ENCODE measurements around the gene ACOX2. TPM values are rescaled to one million over a fixed set of nuclear protein-coding genes. Genes with fewer than 3 reads are reported as not detected.

ACOX2 gene
- total and polyA plus RNA-seq, 2 of the 13 experiments (the other 11 are each of a cell fraction or from before 2014, with no cell fraction given) = 42.6 to 98.5 TPM

DNA sequence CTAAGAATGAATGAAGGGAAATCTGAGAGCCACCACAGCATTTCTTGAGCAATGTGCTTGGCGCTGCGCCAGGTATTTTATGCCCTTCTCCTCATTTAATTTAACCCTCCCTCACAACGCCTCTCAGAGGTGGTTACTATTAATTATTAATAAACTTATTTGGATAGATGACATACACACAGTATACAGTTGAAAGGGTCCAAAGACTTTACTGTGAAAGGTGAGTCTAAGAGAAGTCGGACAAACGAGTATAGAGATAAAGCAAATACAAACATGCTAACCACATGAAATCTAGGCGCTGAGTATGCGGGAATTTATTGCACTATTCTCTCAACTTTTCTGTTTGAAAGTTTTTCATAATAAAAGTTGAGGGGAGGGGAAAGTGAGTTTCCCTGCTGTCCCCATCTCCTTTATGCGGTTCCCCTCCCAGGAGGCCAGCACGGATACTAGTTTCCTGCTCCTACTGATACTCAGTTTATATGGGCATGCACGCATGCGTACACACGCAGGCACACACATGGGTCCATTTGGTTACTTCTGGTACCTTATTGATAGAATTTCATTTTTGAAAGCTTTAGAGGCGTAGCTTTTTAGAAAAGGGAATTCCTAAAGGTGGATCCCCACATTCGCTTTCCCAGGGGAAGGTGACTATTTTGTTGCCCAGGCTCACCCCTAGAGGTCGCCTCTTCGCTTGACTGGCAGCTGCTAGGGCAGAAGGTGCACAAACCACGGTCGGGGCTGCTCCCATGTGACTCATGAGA is 73.6 kb downstream of the ACOX2 start (continued):
- TF ChIP-seq, protein P1, sequence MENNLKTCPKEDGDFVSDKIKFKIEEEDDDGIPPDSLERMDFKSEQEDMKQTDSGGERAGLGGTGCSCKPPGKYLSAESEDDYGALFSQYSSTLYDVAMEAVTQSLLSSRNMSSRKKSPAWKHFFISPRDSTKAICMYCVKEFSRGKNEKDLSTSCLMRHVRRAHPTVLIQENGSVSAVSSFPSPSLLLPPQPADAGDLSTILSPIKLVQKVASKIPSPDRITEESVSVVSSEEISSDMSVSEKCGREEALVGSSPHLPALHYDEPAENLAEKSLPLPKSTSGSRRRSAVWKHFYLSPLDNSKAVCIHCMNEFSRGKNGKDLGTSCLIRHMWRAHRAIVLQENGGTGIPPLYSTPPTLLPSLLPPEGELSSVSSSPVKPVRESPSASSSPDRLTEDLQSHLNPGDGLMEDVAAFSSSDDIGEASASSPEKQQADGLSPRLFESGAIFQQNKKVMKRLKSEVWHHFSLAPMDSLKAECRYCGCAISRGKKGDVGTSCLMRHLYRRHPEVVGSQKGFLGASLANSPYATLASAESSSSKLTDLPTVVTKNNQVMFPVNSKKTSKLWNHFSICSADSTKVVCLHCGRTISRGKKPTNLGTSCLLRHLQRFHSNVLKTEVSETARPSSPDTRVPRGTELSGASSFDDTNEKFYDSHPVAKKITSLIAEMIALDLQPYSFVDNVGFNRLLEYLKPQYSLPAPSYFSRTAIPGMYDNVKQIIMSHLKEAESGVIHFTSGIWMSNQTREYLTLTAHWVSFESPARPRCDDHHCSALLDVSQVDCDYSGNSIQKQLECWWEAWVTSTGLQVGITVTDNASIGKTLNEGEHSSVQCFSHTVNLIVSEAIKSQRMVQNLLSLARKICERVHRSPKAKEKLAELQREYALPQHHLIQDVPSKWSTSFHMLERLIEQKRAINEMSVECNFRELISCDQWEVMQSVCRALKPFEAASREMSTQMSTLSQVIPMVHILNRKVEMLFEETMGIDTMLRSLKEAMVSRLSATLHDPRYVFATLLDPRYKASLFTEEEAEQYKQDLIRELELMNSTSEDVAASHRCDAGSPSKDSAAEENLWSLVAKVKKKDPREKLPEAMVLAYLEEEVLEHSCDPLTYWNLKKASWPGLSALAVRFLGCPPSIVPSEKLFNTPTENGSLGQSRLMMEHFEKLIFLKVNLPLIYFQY (CRISPR knock-in tag; IDR thresholded peaks at IDR 0.05; ENCODE audit: borderline replicate concordance) = no peak
- peak; percentile 59; the same call in 1 of the 2 replicates for TF ChIP-seq CEBPB (IDR thresholded peaks at IDR 0.05; ENCODE audit: borderline replicate concordance, low read depth, low read length)
- TF ChIP-seq, protein P2, sequence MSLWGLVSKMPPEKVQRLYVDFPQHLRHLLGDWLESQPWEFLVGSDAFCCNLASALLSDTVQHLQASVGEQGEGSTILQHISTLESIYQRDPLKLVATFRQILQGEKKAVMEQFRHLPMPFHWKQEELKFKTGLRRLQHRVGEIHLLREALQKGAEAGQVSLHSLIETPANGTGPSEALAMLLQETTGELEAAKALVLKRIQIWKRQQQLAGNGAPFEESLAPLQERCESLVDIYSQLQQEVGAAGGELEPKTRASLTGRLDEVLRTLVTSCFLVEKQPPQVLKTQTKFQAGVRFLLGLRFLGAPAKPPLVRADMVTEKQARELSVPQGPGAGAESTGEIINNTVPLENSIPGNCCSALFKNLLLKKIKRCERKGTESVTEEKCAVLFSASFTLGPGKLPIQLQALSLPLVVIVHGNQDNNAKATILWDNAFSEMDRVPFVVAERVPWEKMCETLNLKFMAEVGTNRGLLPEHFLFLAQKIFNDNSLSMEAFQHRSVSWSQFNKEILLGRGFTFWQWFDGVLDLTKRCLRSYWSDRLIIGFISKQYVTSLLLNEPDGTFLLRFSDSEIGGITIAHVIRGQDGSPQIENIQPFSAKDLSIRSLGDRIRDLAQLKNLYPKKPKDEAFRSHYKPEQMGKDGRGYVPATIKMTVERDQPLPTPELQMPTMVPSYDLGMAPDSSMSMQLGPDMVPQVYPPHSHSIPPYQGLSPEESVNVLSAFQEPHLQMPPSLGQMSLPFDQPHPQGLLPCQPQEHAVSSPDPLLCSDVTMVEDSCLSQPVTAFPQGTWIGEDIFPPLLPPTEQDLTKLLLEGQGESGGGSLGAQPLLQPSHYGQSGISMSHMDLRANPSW (CRISPR knock-in tag; IDR thresholded peaks at IDR 0.05; ENCODE audit: borderline replicate concordance) = 0 out of 2 replicates have a peak, but pooled peaks have one; percentile 24
- TF ChIP-seq BORCS8-MEF2B (CRISPR knock-in tag; IDR thresholded peaks at IDR 0.05) = peak; percentile 75
- no peak for TF ChIP-seq MED13 (CRISPR knock-in tag; IDR thresholded peaks at IDR 0.05)
- no peak for TF ChIP-seq CHCHD3 (CRISPR knock-in tag; IDR thresholded peaks at IDR 0.05)
- TF ChIP-seq ZNF44 (CRISPR knock-in tag; IDR thresholded peaks at IDR 0.05) = 0 out of 2 replicates have a peak, but pooled peaks have one; percentile 22
- peak; percentile 96 for TF ChIP-seq XRCC5 (optimal IDR thresholded peaks at IDR 0.05; ENCODE audit: low read length)
- TF ChIP-seq SAFB2 (CRISPR knock-in tag; IDR thresholded peaks at IDR 0.05; ENCODE audit: borderline replicate concordance, low read depth) = peak; percentile 70; the same call in 1 of the 2 replicates
- no peak for TF ChIP-seq ZNF557 (CRISPR knock-in tag; IDR thresholded peaks at IDR 0.05)
- TF ChIP-seq, protein P3, sequence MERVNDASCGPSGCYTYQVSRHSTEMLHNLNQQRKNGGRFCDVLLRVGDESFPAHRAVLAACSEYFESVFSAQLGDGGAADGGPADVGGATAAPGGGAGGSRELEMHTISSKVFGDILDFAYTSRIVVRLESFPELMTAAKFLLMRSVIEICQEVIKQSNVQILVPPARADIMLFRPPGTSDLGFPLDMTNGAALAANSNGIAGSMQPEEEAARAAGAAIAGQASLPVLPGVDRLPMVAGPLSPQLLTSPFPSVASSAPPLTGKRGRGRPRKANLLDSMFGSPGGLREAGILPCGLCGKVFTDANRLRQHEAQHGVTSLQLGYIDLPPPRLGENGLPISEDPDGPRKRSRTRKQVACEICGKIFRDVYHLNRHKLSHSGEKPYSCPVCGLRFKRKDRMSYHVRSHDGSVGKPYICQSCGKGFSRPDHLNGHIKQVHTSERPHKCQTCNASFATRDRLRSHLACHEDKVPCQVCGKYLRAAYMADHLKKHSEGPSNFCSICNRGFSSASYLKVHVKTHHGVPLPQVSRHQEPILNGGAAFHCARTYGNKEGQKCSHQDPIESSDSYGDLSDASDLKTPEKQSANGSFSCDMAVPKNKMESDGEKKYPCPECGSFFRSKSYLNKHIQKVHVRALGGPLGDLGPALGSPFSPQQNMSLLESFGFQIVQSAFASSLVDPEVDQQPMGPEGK (CRISPR knock-in tag; IDR thresholded peaks at IDR 0.05) = peak; percentile 41; the same call in 1 of the 2 replicates
- TF ChIP-seq, protein P4, sequence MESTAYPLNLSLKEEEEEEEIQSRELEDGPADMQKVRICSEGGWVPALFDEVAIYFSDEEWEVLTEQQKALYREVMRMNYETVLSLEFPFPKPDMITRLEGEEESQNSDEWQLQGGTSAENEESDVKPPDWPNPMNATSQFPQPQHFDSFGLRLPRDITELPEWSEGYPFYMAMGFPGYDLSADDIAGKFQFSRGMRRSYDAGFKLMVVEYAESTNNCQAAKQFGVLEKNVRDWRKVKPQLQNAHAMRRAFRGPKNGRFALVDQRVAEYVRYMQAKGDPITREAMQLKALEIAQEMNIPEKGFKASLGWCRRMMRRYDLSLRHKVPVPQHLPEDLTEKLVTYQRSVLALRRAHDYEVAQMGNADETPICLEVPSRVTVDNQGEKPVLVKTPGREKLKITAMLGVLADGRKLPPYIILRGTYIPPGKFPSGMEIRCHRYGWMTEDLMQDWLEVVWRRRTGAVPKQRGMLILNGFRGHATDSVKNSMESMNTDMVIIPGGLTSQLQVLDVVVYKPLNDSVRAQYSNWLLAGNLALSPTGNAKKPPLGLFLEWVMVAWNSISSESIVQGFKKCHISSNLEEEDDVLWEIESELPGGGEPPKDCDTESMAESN (CRISPR knock-in tag; conservative IDR thresholded peaks at IDR 0.05) = peak; percentile 60; the same call in 1 of the 2 replicates
- no peak for TF ChIP-seq LCORL (IDR thresholded peaks at IDR 0.05)
- peak; percentile 24; the same call in 1 of the 2 replicates for TF ChIP-seq LCORL (CRISPR knock-in tag; IDR thresholded peaks at IDR 0.05)
- no peak for TF ChIP-seq ZSCAN29 (CRISPR knock-in tag; conservative IDR thresholded peaks at IDR 0.05)
- TF ChIP-seq GABPB1 (CRISPR knock-in tag; IDR thresholded peaks at IDR 0.05) = no peak
- TF ChIP-seq KDM2A (CRISPR knock-in tag; IDR thresholded peaks at IDR 0.05; ENCODE audit: borderline replicate concordance, low read depth) = peak; percentile 69
- TF ChIP-seq FIP1L1 (IDR thresholded peaks at IDR 0.05; ENCODE audit: borderline replicate concordance, insufficient read depth, low read depth, low read length) = no peak
